NCI-H1417 (cell line): ENCODE results near the gene PAFAH1B2.
A peak's percentile ranks its signal among the peaks of the same experiment; 100 is the strongest.
"Not testable (repeated sequence)": the region's sequence is repeated elsewhere in the genome, so short reads cannot be mapped to it uniquely, and the experiment has no call there.

Experiments used
- DNase-seq, 3 experiments: peaks; one replicate each; lab custom pipeline; 2025; lab: John Stamatoyannopoulos, UW

The PAFAH1B2 gene

GRCh38 chr11:117127171-117127901, 16.8 kb upstream of the PAFAH1B2 start:
- peak; percentile 74 to 93 (median 76) for DNase-seq

- DNase-seq, result peak in 1 of 3 experiments; percentile 31
Measured at GRCh38 chr11:117128289-117128688, 15.8 kb upstream of the PAFAH1B2 start.

- DNase-seq, result not testable (repeated sequence)
Measured at GRCh38 chr11:117130396-117130795, 13.7 kb upstream of the PAFAH1B2 start.

GRCh38 chr11:117130879-117131278, 13.2 kb upstream of the PAFAH1B2 start:
- no peak for DNase-seq

GRCh38 chr11:117134431-117134830, 9.7 kb upstream of the PAFAH1B2 start:
- DNase-seq, result no peak

GRCh38 chr11:117134979-117135378, 9.1 kb upstream of the PAFAH1B2 start:
- not testable (repeated sequence) for DNase-seq

- DNase-seq, result not testable (repeated sequence)
Measured at GRCh38 chr11:117137223-117138086, 6.6 kb upstream of the PAFAH1B2 start.

GRCh38 chr11:117143390-117143789, 697 bp upstream of the PAFAH1B2 start:
- peak; percentile 51 to 81 (median 57) for DNase-seq

- peak; percentile 54 to 66 (median 64) for DNase-seq
Measured at GRCh38 chr11:117144477-117145392, 648 bp downstream of the PAFAH1B2 start.

GRCh38 chr11:117145393-117145761, 1.3 kb downstream of the PAFAH1B2 start:
- peak in 1 of 3 experiments; percentile 57 for DNase-seq

- DNase-seq, result no peak
Measured at GRCh38 chr11:117146521-117146920, 2.4 kb downstream of the PAFAH1B2 start.

GRCh38 chr11:117152066-117152465, 8.0 kb downstream of the PAFAH1B2 start:
- no peak for DNase-seq

- no peak for DNase-seq
Measured at GRCh38 chr11:117154468-117154867, 10.4 kb downstream of the PAFAH1B2 start.

- no peak for DNase-seq
Measured at GRCh38 chr11:117157507-117157906, 13.4 kb downstream of the PAFAH1B2 start.

- DNase-seq, result no peak
Measured at GRCh38 chr11:117159892-117160291, 15.8 kb downstream of the PAFAH1B2 start.

- no peak for DNase-seq
Measured at GRCh38 chr11:117160826-117161225, 16.7 kb downstream of the PAFAH1B2 start.

- DNase-seq, result no peak
Measured at GRCh38 chr11:117166491-117166890, 22.4 kb downstream of the PAFAH1B2 start.

GRCh38 chr11:117169736-117170135, 25.6 kb downstream of the PAFAH1B2 start:
- no peak for DNase-seq

GRCh38 chr11:117170210-117170609, 26.1 kb downstream of the PAFAH1B2 start:
- DNase-seq, result no peak

- DNase-seq, result no peak
Measured at GRCh38 chr11:117171007-117171403, 26.9 kb downstream of the PAFAH1B2 start.

GRCh38 chr11:117171404-117172061, 27.4 kb downstream of the PAFAH1B2 start:
- no peak for DNase-seq
